HG02571 (cell line): ENCODE data around the gene WDR72.

Source experiments
- ATAC-seq: cut with Tn5 transposase; IDR thresholded peaks from one replicate; pipeline ENCODE4 v1.9.1; 2021; ENCODE audit warnings: mild to moderate bottlenecking, moderate library complexity; ENCODE audit not compliant: unreplicated experiment

Gene WDR72

GRCh38 chr15:53611145-53611920, 148.1 kb downstream of the WDR72 start:
- no peak for ATAC-seq

- ATAC-seq = no peak
Measured at GRCh38 chr15:53591041-53591440, 168.4 kb downstream of the WDR72 start.

GRCh38 chr15:53590380-53590779, 169.1 kb downstream of the WDR72 start:
- ATAC-seq = no peak

- no peak for ATAC-seq
Measured at GRCh38 chr15:53589520-53590057, 169.9 kb downstream of the WDR72 start.

GRCh38 chr15:53588773-53589172, 170.7 kb downstream of the WDR72 start:
- no peak for ATAC-seq

GRCh38 chr15:53586799-53587198, 172.7 kb downstream of the WDR72 start:
- ATAC-seq = no peak

GRCh38 chr15:53581513-53581912, 177.9 kb downstream of the WDR72 start:
- ATAC-seq = no peak

- no peak for ATAC-seq
Measured at GRCh38 chr15:53580366-53580765, 179.1 kb downstream of the WDR72 start.

- no peak for ATAC-seq
Measured at GRCh38 chr15:53576841-53577240, 182.6 kb downstream of the WDR72 start.

GRCh38 chr15:53573091-53573490, 186.4 kb downstream of the WDR72 start:
- ATAC-seq = no peak

GRCh38 chr15:53569751-53570480, 189.5 kb downstream of the WDR72 start:
- ATAC-seq = no peak

GRCh38 chr15:53566912-53567311, 192.6 kb downstream of the WDR72 start:
- ATAC-seq = no peak

- no peak for ATAC-seq
Measured at GRCh38 chr15:53565721-53566120, 193.7 kb downstream of the WDR72 start.

GRCh38 chr15:53564647-53565046, 194.8 kb downstream of the WDR72 start:
- ATAC-seq = no peak

- no peak for ATAC-seq
Measured at GRCh38 chr15:53563627-53564026, 195.8 kb downstream of the WDR72 start.

- no peak for ATAC-seq
Measured at GRCh38 chr15:53559364-53560277, 199.8 kb downstream of the WDR72 start.

GRCh38 chr15:53558384-53558783, 201.1 kb downstream of the WDR72 start:
- no peak for ATAC-seq

GRCh38 chr15:53555226-53555625, 204.2 kb downstream of the WDR72 start:
- no peak for ATAC-seq

GRCh38 chr15:53549697-53550305, 209.7 kb downstream of the WDR72 start:
- no peak for ATAC-seq

- no peak for ATAC-seq
Measured at GRCh38 chr15:53548236-53548635, 211.2 kb downstream of the WDR72 start.
